NCI-H1930 (cell line): ENCODE results near the gene CCSER1.
"Not testable (repeated sequence)": the region's sequence is repeated elsewhere in the genome, so short reads cannot be mapped to it uniquely, and the experiment has no call there.

Experiments
- DNase-seq, 2 experiments: peaks; one replicate each; lab custom pipeline; 2025; lab: John Stamatoyannopoulos, UW

The CCSER1 gene

DNA sequence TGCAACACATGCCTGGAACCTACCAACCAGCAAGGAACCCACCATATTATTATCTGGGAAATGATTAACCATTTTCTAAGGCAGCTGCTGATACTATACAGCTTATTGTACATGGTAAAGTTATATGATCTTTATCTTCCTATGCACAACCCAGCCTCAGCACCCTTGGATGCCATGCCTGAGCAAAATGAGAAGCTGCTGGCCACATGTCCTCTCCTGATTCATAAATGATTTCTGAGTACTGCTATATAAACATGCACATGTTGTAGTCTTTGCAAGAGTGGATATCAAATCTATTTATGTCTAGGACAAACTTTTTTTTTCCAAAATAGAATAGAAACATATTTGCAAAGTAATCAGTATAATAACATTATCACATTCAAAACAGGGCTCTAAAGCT is 1043.6 kb downstream of the CCSER1 start:
- no peak for DNase-seq

DNA sequence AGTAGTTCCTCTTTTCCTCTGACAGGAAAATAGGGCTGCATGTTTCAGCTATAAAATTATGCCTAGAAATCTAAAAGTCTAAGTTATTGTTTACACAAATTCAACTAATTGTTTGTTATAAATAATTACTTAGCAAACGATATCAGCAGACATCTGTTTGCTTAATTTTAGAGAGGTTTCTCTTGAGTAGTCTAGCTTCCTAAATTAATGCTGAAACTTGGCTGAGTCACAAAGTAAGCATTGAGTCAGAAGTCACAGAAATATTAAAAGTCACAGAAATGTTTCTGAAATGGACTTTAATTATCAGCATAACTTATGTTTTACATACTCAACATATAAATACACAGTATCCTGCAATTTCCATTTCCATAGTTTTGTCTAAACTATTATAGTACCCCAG is 1044.0 kb downstream of the CCSER1 start:
- no peak for DNase-seq

DNA sequence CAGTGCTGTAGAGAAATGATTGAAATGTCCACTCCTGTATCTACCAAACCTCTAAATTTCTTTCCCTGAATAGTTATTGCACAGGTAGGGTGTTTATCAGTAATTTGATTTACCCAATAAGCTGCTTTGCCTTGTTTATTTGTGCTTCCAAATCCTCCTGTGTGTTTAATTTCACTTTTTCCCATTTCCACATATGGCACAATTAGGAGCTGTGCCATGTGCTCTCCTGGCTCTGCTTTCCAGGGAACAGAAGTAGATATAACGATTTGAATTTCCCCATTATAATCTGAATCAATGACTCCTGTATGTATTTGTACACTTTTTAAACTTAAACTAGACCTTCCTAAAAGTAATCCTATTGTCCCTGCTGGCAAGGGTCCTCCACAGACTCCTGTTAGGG is 1057.9 kb downstream of the CCSER1 start:
- not testable (repeated sequence) for DNase-seq

DNA sequence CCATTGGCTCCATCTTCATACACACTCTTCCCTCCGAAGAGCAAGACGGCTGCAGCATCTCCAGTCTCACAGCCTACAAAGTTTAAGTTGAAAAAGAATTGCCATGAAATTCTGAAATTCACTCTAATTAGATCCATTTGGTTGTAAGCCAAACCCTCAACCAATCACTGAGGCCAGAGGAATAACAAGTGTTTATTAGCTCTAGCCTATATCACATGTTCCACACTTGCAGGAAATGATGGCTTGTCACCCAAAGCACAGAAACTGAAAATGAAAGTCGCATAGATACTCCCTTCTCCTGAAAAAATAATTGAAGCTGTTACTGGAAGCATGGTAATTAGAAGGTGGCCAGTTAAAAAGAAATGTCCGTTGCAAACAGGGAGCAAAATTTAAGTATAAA is 1071.8 kb downstream of the CCSER1 start:
- DNase-seq = no peak

DNA sequence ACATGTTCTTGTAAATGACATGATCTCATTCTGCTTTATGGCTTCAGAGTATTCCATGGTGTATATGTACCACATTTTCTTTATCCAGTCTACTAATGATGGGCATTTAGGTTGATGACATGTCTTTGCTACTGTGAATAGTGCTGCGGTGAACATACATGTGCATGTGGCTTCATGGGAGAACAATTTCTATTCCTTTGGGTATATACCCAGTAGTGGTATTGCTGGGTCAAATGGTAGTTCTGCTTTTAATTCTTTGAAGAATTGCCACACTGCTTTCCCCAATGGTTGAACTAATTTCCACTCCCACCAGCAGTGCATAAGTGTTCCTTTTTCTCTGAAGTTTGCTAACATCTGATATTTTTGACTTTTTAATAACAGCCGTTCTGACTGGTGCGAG is 1080.3 kb downstream of the CCSER1 start:
- DNase-seq = no peak

DNA sequence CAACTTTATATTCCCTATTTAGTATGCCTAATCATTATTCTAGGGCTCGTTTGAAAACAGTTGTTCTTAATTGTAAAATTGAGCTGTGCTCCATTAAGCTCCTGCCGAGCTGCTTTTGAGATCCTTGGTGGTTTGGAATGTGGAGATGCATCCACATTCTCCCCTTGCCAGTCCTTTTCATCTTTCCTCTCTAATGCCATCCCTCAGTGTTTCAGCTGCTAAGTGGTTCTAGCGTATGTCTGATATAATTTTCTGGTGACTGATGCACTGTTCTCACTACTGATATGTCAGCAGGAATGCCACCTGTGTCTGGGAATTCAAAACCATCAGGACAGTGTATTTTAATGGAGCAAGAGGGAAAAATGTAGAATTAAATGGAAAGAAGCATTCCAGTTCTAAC is 1085.0 kb downstream of the CCSER1 start:
- DNase-seq = no peak

DNA sequence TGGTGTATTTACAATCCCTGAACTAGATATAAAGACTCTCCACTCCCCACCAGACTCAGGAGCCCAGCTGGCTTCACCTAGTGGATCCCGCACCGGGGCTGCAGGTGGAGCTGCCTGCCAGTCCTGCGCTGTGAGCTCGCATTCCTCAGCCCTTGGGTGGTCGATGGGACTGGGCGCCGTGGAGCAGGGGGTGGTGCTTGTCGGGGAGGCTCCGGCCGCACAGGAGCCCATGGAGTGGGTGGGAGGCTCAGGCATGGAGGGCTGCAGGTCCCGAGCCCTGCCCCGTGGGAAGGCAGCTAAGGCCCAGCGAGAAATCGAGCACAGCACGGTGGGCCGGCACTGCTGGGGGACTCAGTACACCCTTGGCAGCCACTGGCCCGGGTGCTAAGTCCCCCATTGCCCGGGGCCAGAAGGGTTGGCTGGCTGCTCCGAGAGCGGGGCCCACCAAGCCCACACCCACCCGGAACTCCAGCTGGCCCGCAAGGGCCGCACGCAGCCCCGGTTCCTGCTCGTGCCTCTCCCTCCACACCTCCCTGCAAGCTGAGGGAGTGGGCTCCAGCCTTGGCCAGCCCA is 1090.7 kb downstream of the CCSER1 start:
- DNase-seq = not testable (repeated sequence)

DNA sequence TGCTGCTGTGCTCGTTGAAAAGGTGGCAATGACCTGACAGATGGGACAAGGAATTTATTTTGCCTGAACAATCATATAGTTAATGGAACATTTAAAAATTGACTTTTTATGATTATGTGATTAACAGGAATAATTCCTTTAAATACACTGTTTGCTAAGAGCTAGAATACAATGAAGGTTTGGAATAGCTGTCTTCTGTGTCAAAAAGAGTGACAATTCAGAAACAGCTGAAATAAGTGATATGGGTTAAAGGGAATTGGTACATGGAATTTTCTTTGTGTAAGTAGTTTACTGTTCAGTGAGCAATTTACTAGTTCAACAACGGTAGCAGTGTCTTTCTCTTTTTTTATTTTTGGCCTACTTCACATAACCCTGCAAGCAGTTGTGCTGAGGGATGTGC is 1093.1 kb downstream of the CCSER1 start:
- DNase-seq = peak in 1 of 2 experiments; percentile 19

DNA sequence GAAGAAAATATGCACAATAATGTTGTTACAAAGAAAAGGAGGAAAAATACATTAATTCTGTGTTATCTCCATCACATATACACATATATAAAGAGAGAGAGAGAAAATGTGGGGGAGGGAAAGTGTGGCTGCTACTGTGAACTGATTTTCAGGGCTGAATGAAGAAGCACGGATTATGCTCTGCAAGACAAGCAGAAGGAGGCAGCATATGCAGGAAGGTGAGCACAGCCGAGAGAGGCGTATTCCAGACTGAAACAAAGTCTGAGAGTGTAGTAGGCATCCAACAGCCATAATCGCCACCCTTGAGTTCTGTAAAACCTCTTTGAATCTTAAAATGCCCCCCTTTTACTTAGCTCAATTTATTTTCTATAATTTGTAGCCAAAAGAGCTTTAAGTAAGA is 1094.8 kb downstream of the CCSER1 start:
- no peak for DNase-seq

DNA sequence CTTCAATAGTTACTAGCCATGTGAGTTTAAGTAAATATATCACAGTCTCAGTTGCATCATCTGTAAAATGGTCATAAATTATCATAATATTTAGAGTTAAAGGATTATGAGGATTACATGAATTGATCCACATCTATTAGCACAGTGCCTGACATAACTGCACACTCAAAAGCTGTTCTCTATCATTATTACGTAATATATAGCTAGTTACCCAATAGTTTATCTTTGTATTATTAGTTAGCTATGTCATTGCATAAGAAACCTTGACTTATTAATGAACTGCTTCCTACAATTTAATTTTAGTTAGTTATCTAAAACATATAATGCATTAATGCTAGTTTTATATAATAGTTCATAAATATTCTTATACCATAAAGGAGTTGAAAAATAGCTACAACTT is 1099.7 kb downstream of the CCSER1 start:
- no peak for DNase-seq

DNA sequence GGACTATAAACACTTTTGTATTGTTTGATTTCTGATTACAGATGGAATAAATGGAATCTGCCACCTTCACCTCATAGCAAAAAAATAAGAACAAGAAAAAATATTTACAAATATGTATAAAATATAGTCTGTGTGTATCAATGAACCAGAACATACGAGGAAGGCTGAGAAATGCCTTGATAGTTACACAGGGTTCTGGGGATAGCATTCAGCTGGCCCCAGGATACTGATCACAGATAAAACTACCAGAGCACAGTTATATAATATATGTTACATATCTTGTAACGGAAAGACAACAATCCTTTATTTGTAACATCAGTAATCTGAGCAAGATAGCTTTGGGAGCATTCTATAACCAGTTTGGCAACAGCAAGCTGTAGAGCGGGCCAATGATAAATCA is 1101.5 kb downstream of the CCSER1 start:
- no peak for DNase-seq

DNA sequence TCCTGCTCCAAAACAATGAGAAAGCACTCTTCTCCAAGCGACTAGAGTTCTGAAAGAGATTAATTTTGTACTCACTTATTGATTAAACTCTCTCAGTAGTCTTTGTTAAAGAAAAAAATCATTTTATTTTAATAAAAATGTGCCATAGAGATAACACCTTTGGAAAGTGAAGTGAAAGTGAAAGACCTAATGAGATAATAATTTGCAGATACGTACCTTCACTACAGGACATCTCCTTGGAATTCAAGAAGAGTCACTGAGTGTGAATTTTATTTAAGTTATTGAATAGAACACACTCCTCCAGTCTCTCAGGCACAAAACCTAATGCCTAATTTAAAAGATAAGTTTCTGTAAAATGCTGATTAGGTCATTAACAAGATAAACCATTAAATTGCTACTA is 1106.0 kb downstream of the CCSER1 start:
- no peak for DNase-seq

DNA sequence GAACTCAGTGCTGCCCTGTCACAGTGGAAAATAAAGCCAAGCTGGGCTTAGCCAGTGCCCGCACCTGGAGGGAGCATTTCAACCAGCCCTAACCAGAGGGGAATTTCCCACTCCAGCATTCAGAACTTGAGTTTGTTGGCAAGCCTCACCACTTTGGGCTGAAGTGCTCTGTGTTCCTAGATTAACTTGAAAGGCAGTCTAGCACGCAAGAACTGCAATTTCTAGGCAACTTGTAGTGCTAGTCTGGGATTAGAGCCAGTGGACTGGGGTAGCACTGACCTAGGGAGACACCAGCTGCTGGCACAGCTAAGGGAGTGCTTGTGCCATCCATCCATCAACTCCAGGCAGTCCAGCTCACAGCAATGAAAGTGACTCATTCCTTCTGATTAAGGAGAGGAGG is 1115.9 kb downstream of the CCSER1 start:
- DNase-seq = no peak

DNA sequence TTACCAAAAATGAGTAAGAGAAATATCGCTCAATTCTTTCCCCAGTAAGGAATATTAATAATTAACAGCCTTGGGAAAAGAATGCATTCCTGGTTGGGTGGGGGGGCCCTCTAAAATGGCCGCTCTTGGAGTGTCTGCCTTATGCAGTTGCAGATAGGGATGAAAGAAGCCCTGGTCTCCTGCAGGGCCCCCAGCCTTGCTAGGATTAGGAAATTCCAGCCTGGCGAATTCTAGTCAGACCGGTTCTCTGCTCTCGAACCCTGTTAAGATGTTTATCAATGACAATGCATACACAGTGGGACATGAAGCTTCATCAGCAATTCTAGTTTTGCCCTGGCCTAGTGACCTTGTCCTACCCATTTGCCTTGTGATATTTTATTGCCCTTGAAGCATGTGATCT is 1128.8 kb downstream of the CCSER1 start:
- DNase-seq = no peak

DNA sequence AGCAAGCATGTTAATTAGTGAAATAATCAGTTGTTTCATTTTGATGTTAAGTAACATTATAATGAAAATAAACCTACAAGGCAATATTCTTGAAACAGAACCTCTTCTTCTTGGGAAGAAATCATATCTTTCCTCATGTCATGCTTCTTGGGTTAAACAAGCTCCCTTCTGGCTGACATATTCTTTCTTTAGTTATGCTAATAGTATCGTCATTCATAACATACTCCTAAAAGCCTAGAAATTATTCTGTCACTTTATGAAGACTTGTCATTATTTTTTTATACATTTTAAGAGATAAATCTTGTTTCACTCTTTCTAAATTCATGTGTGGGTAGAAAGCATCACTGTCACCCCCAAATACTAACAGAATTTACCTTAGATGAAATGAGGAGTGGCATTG is 1129.6 kb downstream of the CCSER1 start:
- DNase-seq = no peak

DNA sequence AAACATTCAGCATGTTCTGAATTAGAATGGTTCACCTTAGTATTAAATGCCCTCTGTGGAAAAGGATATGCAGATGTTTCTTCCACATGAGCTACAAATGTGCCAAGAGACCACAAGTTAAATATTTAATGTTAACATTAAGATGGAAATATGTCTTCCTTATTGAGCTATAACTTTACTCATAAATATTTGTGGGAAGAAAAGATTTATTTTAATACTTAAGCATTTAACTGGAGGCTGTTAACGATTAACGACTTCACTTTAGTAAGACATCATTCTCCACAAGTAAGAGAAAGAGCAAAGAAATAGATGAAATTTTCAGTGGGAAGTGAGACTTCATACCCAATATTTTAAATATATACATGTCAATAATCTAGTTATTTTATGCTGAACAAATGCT is 1130.5 kb downstream of the CCSER1 start:
- no peak for DNase-seq

DNA sequence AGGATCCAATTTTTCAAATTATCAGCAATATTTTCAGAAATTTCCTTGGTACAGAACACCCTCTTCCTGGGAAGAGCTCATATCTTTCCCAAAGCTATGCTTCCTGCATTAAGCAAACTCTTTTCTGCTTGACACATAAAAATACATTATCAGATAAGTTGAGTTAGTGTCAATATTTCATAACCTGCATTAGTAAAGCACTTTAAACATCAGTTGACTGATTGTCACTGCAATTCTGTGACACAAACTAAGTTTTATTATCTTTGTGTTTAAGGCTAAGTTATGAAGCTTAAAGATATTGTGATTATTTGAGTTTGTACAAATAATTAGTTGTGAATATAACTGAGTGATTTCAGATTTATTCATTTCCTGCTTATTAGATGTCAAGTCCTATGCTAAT is 1131.1 kb downstream of the CCSER1 start:
- no peak for DNase-seq

DNA sequence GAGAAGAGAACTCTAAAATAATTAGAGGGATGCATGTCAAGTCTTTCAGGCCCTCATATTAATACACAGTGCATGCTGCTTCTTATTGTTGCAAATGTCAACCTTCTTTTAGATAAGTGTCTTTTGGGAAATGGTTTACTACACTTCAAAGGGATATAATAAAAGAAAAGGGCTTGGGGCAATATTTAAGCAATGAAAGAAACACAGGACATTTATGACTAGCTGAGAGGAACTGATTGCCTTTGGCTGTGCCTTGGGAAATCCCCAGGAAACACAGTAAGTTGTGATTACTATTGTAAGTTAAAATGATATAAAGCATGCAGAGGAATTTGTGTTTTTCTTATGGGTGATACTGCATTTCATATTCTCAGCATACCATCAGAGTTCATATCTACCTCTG is 1140.3 kb downstream of the CCSER1 start:
- DNase-seq = no peak

DNA sequence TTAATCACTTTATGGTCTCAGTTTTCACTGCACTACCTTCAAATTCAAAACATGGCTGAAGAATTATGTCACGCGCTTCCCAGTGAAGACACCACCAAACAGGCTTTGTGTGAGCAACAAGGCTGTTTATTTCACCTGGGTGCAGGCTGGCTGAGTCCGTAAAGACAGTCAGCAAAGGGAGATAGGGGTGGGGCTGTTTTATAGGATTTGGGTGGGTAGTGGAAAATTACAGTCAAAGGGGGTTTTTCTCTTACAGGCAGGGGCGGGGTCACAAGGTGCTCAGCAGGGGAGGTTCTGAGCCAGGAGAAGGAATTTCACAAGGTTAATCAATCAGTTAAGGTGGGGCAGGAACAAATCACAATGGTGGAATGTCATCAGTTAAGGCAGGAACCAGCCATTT is 1141.3 kb downstream of the CCSER1 start:
- not testable (repeated sequence) for DNase-seq

DNA sequence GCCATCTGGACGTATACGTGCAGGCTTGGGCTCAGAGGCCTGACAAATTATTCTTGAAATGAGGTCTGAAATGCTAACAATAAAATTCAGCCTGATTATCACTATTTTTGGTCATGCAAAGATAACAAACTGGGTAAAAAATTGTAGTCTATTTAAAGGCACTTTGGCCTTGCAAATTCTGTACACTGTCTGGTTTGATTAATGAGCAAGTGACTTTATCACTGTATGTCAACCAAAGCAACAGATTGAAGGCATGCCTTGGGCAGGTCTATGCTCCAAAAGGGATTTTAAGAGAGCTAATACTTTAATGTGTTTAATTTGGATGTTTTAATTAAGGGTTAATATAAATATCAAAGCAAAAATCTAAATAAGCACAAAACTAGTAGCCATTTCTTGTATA is 1141.7 kb downstream of the CCSER1 start:
- DNase-seq = no peak

DNA sequence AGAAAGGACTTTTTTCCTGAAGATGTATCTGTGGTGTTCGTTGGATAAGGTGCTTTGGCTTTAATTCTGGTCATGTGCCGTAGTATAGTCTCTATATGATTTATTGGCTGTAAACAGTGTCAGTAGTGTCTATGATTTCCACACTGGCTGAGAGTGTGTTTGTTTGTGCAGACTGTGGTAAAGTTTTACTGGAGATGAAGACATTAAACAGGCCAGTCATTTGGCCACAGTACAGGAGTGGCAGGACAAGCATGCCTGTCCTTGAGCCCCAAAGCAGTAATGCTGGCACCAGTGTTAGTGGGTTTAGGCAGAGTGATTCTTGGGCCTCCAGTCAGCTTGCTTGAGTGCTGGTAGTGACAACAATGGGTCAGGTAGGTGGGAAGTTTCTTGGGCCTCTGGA is 1152.7 kb downstream of the CCSER1 start:
- DNase-seq = no peak

DNA sequence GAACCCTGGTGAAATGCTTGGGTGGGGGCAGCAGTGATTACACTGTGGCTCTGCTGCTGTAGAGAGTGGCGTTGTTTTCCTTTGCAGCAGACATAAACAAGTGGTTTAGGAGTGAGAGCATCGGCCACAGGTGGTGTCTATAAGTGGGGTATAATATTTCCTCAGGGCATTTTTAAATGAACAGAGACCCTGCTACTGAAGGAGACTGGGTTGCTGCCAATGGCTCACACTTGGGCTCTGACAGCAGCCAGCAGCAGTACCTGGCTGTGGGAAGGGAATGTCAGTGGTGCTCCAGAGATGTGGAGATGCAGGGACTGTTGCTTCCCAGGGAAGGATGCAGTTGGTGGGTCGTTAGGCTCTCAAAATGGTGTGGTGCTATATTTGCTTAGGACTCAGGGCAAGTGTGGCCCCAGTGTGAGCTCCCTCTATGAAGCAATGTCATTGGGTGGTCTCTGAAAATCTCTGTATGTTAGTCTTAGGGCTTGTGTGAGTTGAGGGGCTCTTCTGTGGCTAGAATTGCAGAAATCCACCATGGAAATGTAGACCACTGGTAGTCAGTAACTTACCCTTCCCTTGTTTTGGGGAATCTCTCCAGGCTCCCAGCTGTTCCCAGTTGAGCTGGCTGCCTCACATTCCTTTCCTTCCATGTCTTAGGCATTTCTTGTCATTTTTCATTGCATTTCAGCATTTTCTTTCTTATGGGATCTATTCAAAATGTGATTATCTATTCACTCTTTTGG is 1153.5 kb downstream of the CCSER1 start:
- DNase-seq = no peak

DNA sequence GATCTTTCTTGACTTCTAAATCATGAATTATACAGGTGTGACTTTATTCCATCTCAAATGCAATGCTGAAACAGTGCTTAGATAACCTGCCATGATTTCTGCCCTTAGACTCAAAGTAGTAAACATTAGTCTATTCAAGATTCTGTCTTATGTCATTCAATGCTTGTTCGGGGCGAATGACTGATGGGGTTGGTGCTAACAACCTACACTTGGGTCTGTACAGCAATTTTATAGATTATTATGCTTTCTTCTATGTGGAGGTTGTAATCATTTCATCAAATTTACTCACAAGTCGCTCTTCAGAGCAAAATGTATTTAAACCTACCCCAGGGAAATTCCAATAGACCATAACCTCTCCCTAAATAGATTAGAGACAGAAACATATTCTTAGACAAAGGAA is 1155.0 kb downstream of the CCSER1 start:
- DNase-seq = no peak

DNA sequence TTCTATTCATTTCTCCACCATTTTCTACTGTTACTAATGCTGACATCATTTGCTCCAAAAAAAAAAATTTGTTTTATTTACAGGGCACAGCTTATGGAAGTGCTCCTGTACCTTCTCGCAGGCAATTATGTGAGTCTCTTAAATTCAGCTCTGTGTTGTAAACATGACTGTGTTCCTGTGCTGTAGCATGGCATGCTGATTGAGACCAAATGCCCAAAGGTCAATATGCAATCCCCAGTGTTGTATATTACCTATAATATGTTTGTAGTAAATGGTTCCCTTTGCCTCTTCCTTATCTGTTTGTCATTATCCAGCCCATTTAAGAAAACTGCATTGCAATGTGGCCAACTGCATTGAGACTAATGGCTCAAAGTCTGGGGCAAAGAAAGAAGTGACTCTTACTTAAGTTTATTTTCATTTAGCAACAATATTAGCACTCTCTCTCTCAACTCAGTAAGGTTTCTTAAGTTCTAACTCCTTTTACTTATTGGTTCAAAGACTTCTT is 1156.6 kb downstream of the CCSER1 start:
- DNase-seq = no peak
